ENCODE measurements around the gene BAIAP2L2. TPM values are rescaled to one million over a fixed set of nuclear protein-coding genes. Genes with fewer than 3 reads are reported as not detected.

BAIAP2L2 gene
- total and polyA plus RNA-seq, 4 donors, result 0.33 to 0.46 (median 0.44) TPM; not detected in 1

DNA sequence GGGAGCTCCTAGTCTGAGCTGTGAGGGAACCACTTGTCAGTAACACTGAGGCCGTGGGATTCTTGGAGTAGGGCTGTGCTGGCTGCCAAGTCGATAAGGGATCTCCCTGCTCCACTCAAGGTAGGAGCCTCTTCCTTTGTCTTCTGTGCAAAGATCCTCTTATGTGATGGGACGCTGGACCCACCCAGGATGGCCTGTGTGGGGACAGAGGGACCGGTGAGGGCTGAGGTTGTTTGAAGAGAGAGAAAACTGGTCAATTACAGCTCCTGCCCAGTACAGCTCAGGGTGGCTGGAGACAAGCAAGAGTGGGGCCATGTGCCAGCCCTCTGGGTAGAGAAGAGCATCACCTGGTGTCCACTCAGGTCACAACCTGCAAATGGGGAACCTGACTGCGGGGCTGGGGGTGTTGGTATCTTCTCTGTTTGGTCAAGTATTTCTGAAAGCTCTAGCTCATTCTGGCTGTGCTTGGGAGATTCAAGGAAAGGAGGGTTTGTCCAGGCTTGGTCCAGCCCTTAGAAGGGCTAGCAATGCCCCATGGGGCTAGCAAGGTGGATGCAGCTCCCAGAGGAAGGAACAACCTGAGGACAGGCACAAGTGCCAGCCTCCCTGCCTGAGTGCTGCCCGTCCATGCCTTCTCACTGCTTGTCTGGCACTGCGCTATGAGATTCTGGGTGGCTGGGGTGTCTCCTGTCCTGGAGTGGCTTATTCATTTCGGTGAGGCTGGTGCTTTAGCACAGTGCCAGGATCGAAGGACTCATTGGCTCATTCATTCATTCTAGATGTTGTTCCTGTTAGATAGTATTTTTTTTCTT is 27.6 kb upstream of the BAIAP2L2 start (continued):
- TF ChIP-seq CTCF (IDR thresholded peaks at IDR 0.05; ENCODE audit: low read depth, low read length, missing input control) (no peak), NR2F2 (IDR thresholded peaks at IDR 0.05) (no peak), RAD21 (IDR thresholded peaks at IDR 0.05) (no peak), RXRA (IDR thresholded peaks at IDR 0.05) (no peak), ATF3 (IDR thresholded peaks at IDR 0.05) (no peak), YY1 (IDR thresholded peaks at IDR 0.05) (no peak), EGR1 (IDR thresholded peaks at IDR 0.05; ENCODE audit: low read depth in 2 of 2) (no peak)

GRCh38 chr22:38136607-38137006 is 26.1 kb upstream of the BAIAP2L2 start:
- Histone ChIP-seq H3K4me3 (ENCODE audit: low read depth in 1 of 3, low read length in 3 of 3) (no peak overlapping the region), H3K27me3 (ENCODE audit: control insufficient read depth in 4 of 4, insufficient read depth in 4 of 4, low read length in 3 of 4) (no peaks in the 10 kb centered on the region), H3K36me3 (ENCODE audit: control insufficient read depth in 4 of 4, insufficient read depth in 3 of 4, low read depth in 1 of 4, low read length in 3 of 4) (peaks cover 0 to 9% (median 7%) of the 10 kb centered on the region in 4 donors), H3K4me1 (ENCODE audit: control insufficient read depth in 4 of 4, insufficient read depth in 4 of 4, low read length in 3 of 4) (no peaks in the 10 kb centered on the region), H3K27ac (ENCODE audit: low read depth in 1 of 2, low read length in 2 of 2) (no peak overlapping the region), H3K9ac (ENCODE audit: low read depth in 1 of 2, low read length in 2 of 2) (no peak overlapping the region), H3K9me3 (ENCODE audit: control insufficient read depth in 4 of 4, low read length in 3 of 4) (no peaks in the 10 kb centered on the region)
- TF ChIP-seq, protein P1, sequence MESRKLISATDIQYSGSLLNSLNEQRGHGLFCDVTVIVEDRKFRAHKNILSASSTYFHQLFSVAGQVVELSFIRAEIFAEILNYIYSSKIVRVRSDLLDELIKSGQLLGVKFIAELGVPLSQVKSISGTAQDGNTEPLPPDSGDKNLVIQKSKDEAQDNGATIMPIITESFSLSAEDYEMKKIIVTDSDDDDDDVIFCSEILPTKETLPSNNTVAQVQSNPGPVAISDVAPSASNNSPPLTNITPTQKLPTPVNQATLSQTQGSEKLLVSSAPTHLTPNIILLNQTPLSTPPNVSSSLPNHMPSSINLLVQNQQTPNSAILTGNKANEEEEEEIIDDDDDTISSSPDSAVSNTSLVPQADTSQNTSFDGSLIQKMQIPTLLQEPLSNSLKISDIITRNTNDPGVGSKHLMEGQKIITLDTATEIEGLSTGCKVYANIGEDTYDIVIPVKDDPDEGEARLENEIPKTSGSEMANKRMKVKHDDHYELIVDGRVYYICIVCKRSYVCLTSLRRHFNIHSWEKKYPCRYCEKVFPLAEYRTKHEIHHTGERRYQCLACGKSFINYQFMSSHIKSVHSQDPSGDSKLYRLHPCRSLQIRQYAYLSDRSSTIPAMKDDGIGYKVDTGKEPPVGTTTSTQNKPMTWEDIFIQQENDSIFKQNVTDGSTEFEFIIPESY (IDR thresholded peaks at IDR 0.05), result no peak
- no peak for TF ChIP-seq SP1 (IDR thresholded peaks at IDR 0.05)
- TF ChIP-seq HNF4A (conservative IDR thresholded peaks at IDR 0.05), result no peak
- TF ChIP-seq REST (IDR thresholded peaks at IDR 0.05), result no peak
- TF ChIP-seq RXRA (IDR thresholded peaks at IDR 0.05), result no peak
- TF ChIP-seq HNF4G (IDR thresholded peaks at IDR 0.05), result no peak
- no peak for TF ChIP-seq FOXA2 (IDR thresholded peaks at IDR 0.05)
- no peak for TF ChIP-seq RAD21 (IDR thresholded peaks at IDR 0.05)
- TF ChIP-seq NR2F2 (IDR thresholded peaks at IDR 0.05), result no peak
- no peak for TF ChIP-seq YY1 (IDR thresholded peaks at IDR 0.05)
- TF ChIP-seq CTCF (IDR thresholded peaks at IDR 0.05; ENCODE audit: low read depth, low read length, missing input control), result no peak
- TF ChIP-seq ATF3 (IDR thresholded peaks at IDR 0.05), result no peak
- WGBS, result 100% methylated on average over 1 of the region's 1 CpG
- DNase-seq (ENCODE audit: low spot score), result no peak
